H9 (cell line): ENCODE measurements around the gene LRIG1. TPM values are rescaled to one million over a fixed set of nuclear protein-coding genes. Genes with fewer than 3 reads are reported as not detected.

Experiments
- DNase-seq: peaks from one replicate; pipeline ENCODE4 v3.0.0-alpha.2; 2017
- H2AFZ ChIP-seq: one replicate; pipeline ENCODE4 v1.6.1; 2013; ENCODE audit warnings: mild to moderate bottlenecking, low read length, control low read depth, moderate library complexity
- H2AK5ac ChIP-seq: 2 replicates; pipeline ENCODE4 v1.6.1; 2013; ENCODE audit warnings: low read length, control low read depth, mixed read lengths; ENCODE audit not compliant: insufficient read length
- H2BK120ac ChIP-seq: one replicate; pipeline ENCODE4 v1.6.1; 2013; ENCODE audit warnings: low read depth, mild to moderate bottlenecking, low read length, control low read depth, inconsistent platforms; ENCODE audit not compliant: poor library complexity, severe bottlenecking
- H2BK12ac ChIP-seq: 2 replicates; pipeline ENCODE4 v1.6.1; 2013; ENCODE audit warnings: low read length, control low read depth, mixed read lengths, low read depth; ENCODE audit not compliant: insufficient read length
- H2BK15ac ChIP-seq: 2 replicates; pipeline ENCODE4 v1.6.1; 2013; ENCODE audit warnings: low read depth, low read length, control low read depth
- H2BK20ac ChIP-seq: one replicate; pipeline ENCODE4 v1.6.1; 2013; ENCODE audit warnings: low read depth, mild to moderate bottlenecking, low read length, control low read depth, inconsistent platforms; ENCODE audit not compliant: poor library complexity, severe bottlenecking
- H2BK5ac ChIP-seq: 2 replicates; pipeline ENCODE4 v1.6.1; 2013; ENCODE audit warnings: low read length, control low read depth, mixed read lengths; ENCODE audit not compliant: insufficient read length
- H3K14ac ChIP-seq: 2 replicates; pipeline ENCODE4 v1.6.1; 2013; ENCODE audit warnings: low read length, control low read depth; ENCODE audit not compliant: insufficient read depth
- H3K18ac ChIP-seq: 2 replicates; pipeline ENCODE4 v1.6.1; 2013; ENCODE audit warnings: low read depth, mild to moderate bottlenecking, mixed read lengths, low read length, control low read depth; ENCODE audit not compliant: insufficient read length
- H3K23ac ChIP-seq: 2 replicates; pipeline ENCODE4 v1.6.1; 2013; ENCODE audit warnings: low read length, control low read depth, mixed read lengths, low read depth; ENCODE audit not compliant: insufficient read length
- H3K23me2 ChIP-seq: 2 replicates; pipeline ENCODE4 v1.6.1; 2013; ENCODE audit warnings: low read depth, mild to moderate bottlenecking, mixed read lengths, low read length, control low read depth; ENCODE audit not compliant: insufficient read length, poor library complexity, severe bottlenecking
- H3K27ac ChIP-seq: 2 replicates; pipeline ENCODE4 v1.5.1; 2013; ENCODE audit warnings: low read length, control low read depth, mixed read lengths, low read depth; ENCODE audit not compliant: insufficient read length
- H3K27me3 ChIP-seq: 2 replicates; pipeline ENCODE4 v1.6.1; 2013; ENCODE audit warnings: low read length, control low read depth, inconsistent platforms; ENCODE audit not compliant: insufficient read depth
- H3K4ac ChIP-seq: 2 replicates; pipeline ENCODE4 v1.6.1; 2013; ENCODE audit warnings: low read depth, mild to moderate bottlenecking, control low read depth, inconsistent platforms, low read length, moderate library complexity
- H3K4me1 ChIP-seq: 2 replicates; pipeline ENCODE4 v1.6.1; 2013; ENCODE audit warnings: low read length, control low read depth, inconsistent platforms; ENCODE audit not compliant: insufficient read depth
- H3K4me2 ChIP-seq: 2 replicates; pipeline ENCODE4 v1.6.1; 2013; ENCODE audit warnings: low read length, control low read depth, mixed read lengths; ENCODE audit not compliant: insufficient read length, insufficient read depth
- H3K56ac ChIP-seq: 2 replicates; pipeline ENCODE4 v1.6.1; 2013; ENCODE audit warnings: low read depth, mild to moderate bottlenecking, mixed read lengths, low read length, control low read depth; ENCODE audit not compliant: insufficient read length
- H3K79me1 ChIP-seq: 2 replicates; pipeline ENCODE4 v1.6.1; 2013; ENCODE audit warnings: low read depth, mild to moderate bottlenecking, moderate library complexity, low read length, control low read depth, inconsistent platforms; ENCODE audit not compliant: insufficient read depth, poor library complexity, severe bottlenecking
- H3K79me2 ChIP-seq: 2 replicates; pipeline ENCODE4 v1.6.1; 2013; ENCODE audit warnings: low read length, control low read depth, inconsistent platforms; ENCODE audit not compliant: insufficient read depth
- H3K9ac ChIP-seq: 2 replicates; pipeline ENCODE4 v1.6.1; 2013; ENCODE audit warnings: low read length, control low read depth, mixed read lengths; ENCODE audit not compliant: insufficient read length; ENCODE audit errors: extremely low read depth
- H3K9me3 ChIP-seq: one replicate; pipeline ENCODE4 v1.6.1; 2013; ENCODE audit warnings: low read depth, low read length, inconsistent platforms; ENCODE audit not compliant: control insufficient read depth
- H3T11ph ChIP-seq: one replicate; pipeline ENCODE4 v1.6.1; 2013; ENCODE audit warnings: mild to moderate bottlenecking, low read length, control low read depth, inconsistent platforms
- H4K20me1 ChIP-seq: one replicate; pipeline ENCODE4 v1.6.1; 2013; ENCODE audit not compliant: control insufficient read depth, insufficient read length, insufficient read depth
- H4K5ac ChIP-seq: 2 replicates; pipeline ENCODE4 v1.6.1; 2013; ENCODE audit warnings: low read depth, mild to moderate bottlenecking, mixed read lengths, low read length, control low read depth; ENCODE audit not compliant: insufficient read length
- H4K8ac ChIP-seq: replicated peaks from 2 replicates; pipeline ENCODE4 v1.6.1; 2013; ENCODE audit warnings: low read length, control low read depth, mixed read lengths, low read depth; ENCODE audit not compliant: insufficient read length
- H4K91ac ChIP-seq: 2 replicates; pipeline ENCODE4 v1.6.1; 2013; ENCODE audit warnings: low read depth, mild to moderate bottlenecking, moderate library complexity, mixed read lengths, low read length, control low read depth; ENCODE audit not compliant: insufficient read length
- H3K27ac Mint-ChIP-seq, 3 experiments: 2 replicates in 2 of 3; 3 replicates in 1 of 3; pipeline ENCODE4 v1.8.0; 2020 to 2021; ENCODE audit warnings: mixed read lengths in 3 of 3, mild to moderate bottlenecking in 1 of 3, moderate library complexity in 1 of 3
- H3K27me3 Mint-ChIP-seq: 2 replicates; pipeline ENCODE4 v1.8.0; 2021; ENCODE audit warnings: low read depth, mild to moderate bottlenecking, moderate library complexity, mixed read lengths
- H3K36me3 Mint-ChIP-seq, 3 experiments: 2 replicates in 2 of 3; 3 replicates in 1 of 3; pipeline ENCODE4 v1.8.0; 2020 to 2021; ENCODE audit warnings: low read depth in 3 of 3, mixed read lengths in 3 of 3; ENCODE audit not compliant: insufficient read depth in 1 of 3
- H3K4me1 Mint-ChIP-seq, 2 experiments: 2 replicates each; pipeline ENCODE4 v1.8.0; 2020; ENCODE audit warnings: mixed read lengths in 2 of 2
- H3K4me3 Mint-ChIP-seq, 2 experiments: 2 replicates in 1 of 2; 3 replicates in 1 of 2; pipeline ENCODE4 v1.8.0; 2020 to 2021; ENCODE audit warnings: mild to moderate bottlenecking in 2 of 2, mixed read lengths in 2 of 2, moderate library complexity in 1 of 2
- H3K9me3 Mint-ChIP-seq, 2 experiments: 2 replicates in 1 of 2; 3 replicates in 1 of 2; pipeline ENCODE4 v1.8.0; 2020; ENCODE audit warnings: mild to moderate bottlenecking in 2 of 2, mixed read lengths in 2 of 2, moderate library complexity in 1 of 2
- CTCF ChIP-seq: fragments of 200-600 bp; sonication (generic); conservative IDR thresholded peaks from 3 replicates; pipeline ENCODE4 v1.8.0; 2021; ENCODE audit warnings: antibody characterized with exemption, mild to moderate bottlenecking
- WGBS: extraction: QIAGEN DNeasy Blood & Tissue Kit; methylation state at CpG from one replicate; pipeline ENCODE4 v1.1.7; 2013; ENCODE audit warnings: missing lambda C conversion rate, low lambda C conversion rate, mixed read lengths; ENCODE audit not compliant: insufficient read length; ENCODE audit errors: extremely low coverage; 5-methylcytosine and 5-hydroxymethylcytosine counted together
- total RNA-seq: library from RNA; stranded (reverse); gene quantifications from 2 replicates; pipeline ENCODE4 v1.2.1, GENCODE V29; 2021

The LRIG1 gene
- total RNA-seq, 1 experiment from 2014 or later = 70.3 TPM

GRCh38 chr3:66443118-66443803, 57.6 kb downstream of the LRIG1 start:
- Mint-ChIP-seq H3K36me3 (peaks cover 31 to 65% (median 36%) of the 10 kb centered on the region in 3 experiments), H3K4me3 (peak overlapping the region; percentile 57 to 81), H3K27ac (peak overlapping the region; percentile 98 to 100 (median 99)), H3K4me1 (peaks cover 75 to 92% of the 10 kb centered on the region in 2 experiments), H3K9me3 (no peaks in the 10 kb centered on the region), H3K27me3 (no peaks in the 10 kb centered on the region; the same call in 1 of the 2 replicates)
- Histone ChIP-seq H3K27ac (peak overlapping the region; percentile 97), H4K5ac (no peak overlapping the region), H3T11ph (no peak overlapping the region), H4K8ac (no peak overlapping the region), H3K4me1 (peaks cover 43% of the 10 kb centered on the region), H2BK120ac (no peak overlapping the region), H4K91ac (peak overlapping the region; percentile 77), H3K79me1 (peaks cover 4% of the 10 kb centered on the region), H2BK15ac (no peak overlapping the region), H3K4me2 (peak overlapping the region; percentile 74), H3K4ac (no peak overlapping the region), H3K9ac (peak overlapping the region; percentile 74), H3K79me2 (peaks cover 24% of the 10 kb centered on the region; the same call in 1 of the 2 replicates), H3K56ac (peak overlapping the region; percentile 60), H3K14ac (peak overlapping the region; percentile 61; the same call in 1 of the 2 replicates), H2BK20ac (no peak overlapping the region), H3K27me3 (no peaks in the 10 kb centered on the region; the same call in 1 of the 2 replicates), H3K23me2 (peaks cover 6% of the 10 kb centered on the region), H3K18ac (peak overlapping the region; percentile 46), H4K20me1 (no peaks in the 10 kb centered on the region), H2BK5ac (peak overlapping the region; percentile 73), H2AFZ (no peak overlapping the region), H3K23ac (no peak overlapping the region), H2AK5ac (no peak overlapping the region), H3K9me3 (no peaks in the 10 kb centered on the region), H2BK12ac (no peak overlapping the region)
- TF ChIP-seq CTCF = no peak
- no CpG with 5 or more reads among the region's 10 CpGs for WGBS
- DNase-seq = no peak
